Lower leg skin (tissue), 4 donors: ENCODE data around the gene MPIG6B. TPM values are rescaled to one million over a fixed set of nuclear protein-coding genes. Genes with fewer than 3 reads are reported as not detected.

Source experiments
- DNase-seq, 2 donors: peaks; one replicate each; pipeline ENCODE4 v3.0.0-alpha.2; 2019; ENCODE audit warnings: low spot score in 2 of 2
- H3K4me3 ChIP-seq: fragments of 200-600 bp; sonication (generic); 2 replicates; pipeline ENCODE4 v1.5.1; 2017; ENCODE audit warnings: mild to moderate bottlenecking, low read depth; ENCODE audit not compliant: poor library complexity, severe bottlenecking
- CTCF ChIP-seq, 3 donors: fragments of 450-650 bp; IDR thresholded peaks; one replicate each; pipeline ENCODE4 v1.5.1; 2016; ENCODE audit warnings: antibody characterized with exemption in 3 of 3, mild to moderate bottlenecking in 3 of 3, moderate library complexity in 2 of 3
- POLR2A ChIP-seq, 2 donors: fragments of 450-650 bp; IDR thresholded peaks; one replicate each; pipeline ENCODE4 v1.6.1; 2016 to 2017; ENCODE audit warnings: antibody characterized with exemption in 2 of 2, mild to moderate bottlenecking in 1 of 2, moderate library complexity in 1 of 2
- WGBS, 2 donors: methylation state at CpG; one replicate each; pipeline ENCODE4 v1.1.5; 2018; 5-methylcytosine and 5-hydroxymethylcytosine counted together
- intact Hi-C: fragments of 100-400 bp; cut with DNase I; formaldehyde crosslinking; loops from one replicate; pipeline ENCODE4 v1.15.0; 2023; ENCODE audit warnings: low total_unique reads
- total RNA-seq, 4 donors: library from RNA; depleted of rRNA; stranded (reverse); fragments of >200 nt; gene quantifications; one replicate each; pipeline ENCODE4 v1.1.0, GENCODE V29; 2016

Gene MPIG6B
- total RNA-seq, 4 donors from 2014 or later = 6.0 to 10.5 (median 7.9) TPM

- TF ChIP-seq CTCF (IDR thresholded peaks at IDR 0.05) (no peak), POLR2A (IDR thresholded peaks at IDR 0.05) (no peak)
- H3K4me3 ChIP-seq = no peak overlapping the region
- intact Hi-C loops = no loop called here
- no peak for DNase-seq
- 50 to 59% methylated on average over 5 of the region's 5 CpGs for WGBS, 2 donors
Measured at GRCh38 chr6:31720196-31720770, 2.9 kb upstream of the MPIG6B start.

GRCh38 chr6:31721351-31722020 lies 1.7 kb upstream of the MPIG6B start, which contains the start of gene LY6G6C:
LY6G6C (minus strand) TSS chr6:31721746; CDS start chr6:31721679, 67 bp downstream.
- no peak for DNase-seq
- WGBS, 2 donors = 80 to 91% methylated on average over 4 of the region's 4 CpGs
- no peak within 1 kb of the TSS for H3K4me3 ChIP-seq
- TF ChIP-seq POLR2A (IDR thresholded peaks at IDR 0.05) (no peak), CTCF (IDR thresholded peaks at IDR 0.05) (no peak)
- intact Hi-C loops = no loop called here

GRCh38 chr6:31722173-31722572 lies 1.0 kb upstream of the MPIG6B start:
- 78% methylated on average over 3 of the region's 3 CpGs for WGBS, 2 donors

GRCh38 chr6:31723980-31724691 lies 963 bp downstream of the MPIG6B start:
- TF ChIP-seq CTCF (IDR thresholded peaks at IDR 0.05) (no peak), POLR2A (IDR thresholded peaks at IDR 0.05) (no peak)
- WGBS, 2 donors = 83 to 86% methylated on average over 25 of the region's 25 CpGs
- H3K4me3 ChIP-seq = no peak overlapping the region
- DNase-seq = no peak
- intact Hi-C loops = no loop called here

More at GRCh38 chr6:31722173-31722572, 1.0 kb upstream of the MPIG6B start:
- DNase-seq = no peak
- no peak overlapping the region for H3K4me3 ChIP-seq
- no peak for TF ChIP-seq CTCF (IDR thresholded peaks at IDR 0.05)
- TF ChIP-seq POLR2A (IDR thresholded peaks at IDR 0.05) = no peak
- intact Hi-C loops = no loop called here

GRCh38 chr6:31725502-31726350 lies 2.6 kb downstream of the MPIG6B start:
- intact Hi-C loops = no loop called here
- 76 to 77% methylated on average over 12 of the region's 12 CpGs for WGBS, 2 donors

More at GRCh38 chr6:31725502-31726350, 2.6 kb downstream of the MPIG6B start:
- H3K4me3 ChIP-seq = no peak overlapping the region
- DNase-seq = no peak
- TF ChIP-seq CTCF (IDR thresholded peaks at IDR 0.05) (no peak), POLR2A (IDR thresholded peaks at IDR 0.05) (no peak)
